ENCODE data around the gene MRPL52.
A peak's percentile ranks its signal among the peaks of the same experiment; 100 is the strongest.
"Not testable (repeated sequence)": the region's sequence is repeated elsewhere in the genome, so short reads cannot be mapped to it uniquely, and the experiment has no call there.

MRPL52 gene

GRCh38 chr14:22852940-22853767 is 23.5 kb downstream of the MRPL52 start:
- peak; percentile 85 to 92 for DNase-seq (ENCODE audit: low read depth in 2 of 2, low spot score in 1 of 2)

- DNase-seq (ENCODE audit: low read depth in 2 of 2, low spot score in 1 of 2), result not testable (repeated sequence)
These were observed 24.6 kb downstream of the MRPL52 start for GRCh38 chr14:22854296-22854695.

- no peak for DNase-seq (ENCODE audit: low read depth in 2 of 2, low spot score in 1 of 2)
These were observed 25.5 kb downstream of the MRPL52 start for GRCh38 chr14:22854963-22855724.

- DNase-seq (ENCODE audit: low read depth in 2 of 2, low spot score in 1 of 2), result no peak
These were observed 26.7 kb downstream of the MRPL52 start for GRCh38 chr14:22856428-22856827.

GRCh38 chr14:22860377-22860776 is 30.7 kb downstream of the MRPL52 start:
- not testable (repeated sequence) for DNase-seq (ENCODE audit: low read depth in 2 of 2, low spot score in 1 of 2)

- no peak for DNase-seq (ENCODE audit: low read depth in 2 of 2, low spot score in 1 of 2)
These were observed 32.0 kb downstream of the MRPL52 start for GRCh38 chr14:22861651-22862050.

GRCh38 chr14:22864979-22865378 is 35.3 kb downstream of the MRPL52 start:
- DNase-seq (ENCODE audit: low read depth in 2 of 2, low spot score in 1 of 2), result no peak

GRCh38 chr14:22865424-22866405 is 36.0 kb downstream of the MRPL52 start:
- no peak for DNase-seq (ENCODE audit: low read depth in 2 of 2, low spot score in 1 of 2)

GRCh38 chr14:22866874-22867273 is 37.2 kb downstream of the MRPL52 start:
- DNase-seq (ENCODE audit: low read depth in 2 of 2, low spot score in 1 of 2), result no peak

- no peak for DNase-seq (ENCODE audit: low read depth in 2 of 2, low spot score in 1 of 2)
These were observed 41.1 kb downstream of the MRPL52 start for GRCh38 chr14:22870811-22871223.

- DNase-seq (ENCODE audit: low read depth in 2 of 2, low spot score in 1 of 2), result peak; percentile 49 to 58
These were observed 41.7 kb downstream of the MRPL52 start, which contains the start of gene LRP10 for GRCh38 chr14:22871224-22872032. Gene LRP10, plus strand, starts transcription at chr14:22871740. Its CDS starts 564 bp downstream, at chr14:22872304.

GRCh38 chr14:22872033-22872832 is 42.5 kb downstream of the MRPL52 start:
- peak; percentile 39 to 46 for DNase-seq (ENCODE audit: low read depth in 2 of 2, low spot score in 1 of 2)

- no peak for DNase-seq (ENCODE audit: low read depth in 2 of 2, low spot score in 1 of 2)
These were observed 43.3 kb downstream of the MRPL52 start for GRCh38 chr14:22872833-22873520.

GRCh38 chr14:22875003-22875747 is 45.5 kb downstream of the MRPL52 start:
- DNase-seq (ENCODE audit: low read depth in 2 of 2, low spot score in 1 of 2), result no peak

- no peak for DNase-seq (ENCODE audit: low read depth in 2 of 2, low spot score in 1 of 2)
These were observed 46.1 kb downstream of the MRPL52 start for GRCh38 chr14:22875748-22876319.

- no peak for DNase-seq (ENCODE audit: low read depth in 2 of 2, low spot score in 1 of 2)
These were observed 47.4 kb downstream of the MRPL52 start for GRCh38 chr14:22877000-22877501.

Measured in stimulated activated CD8-positive, alpha-beta memory T cell treated with anti-CD3 and anti-CD28 coated beads, Interleukin-4, amount 100 ng/mL, for 1 hour (primary cell).